OCI-LY3 (cell line): ENCODE measurements around the gene TIMMDC1.

Experiments used
- H2AFZ ChIP-seq: fragments of 200-600, 300-600 bp; shearing (Covaris generic); 2 replicates; pipeline ENCODE4 v1.6.0; 2014; ENCODE audit warnings: antibody characterized with exemption, low read depth, low read length
- H3K27ac ChIP-seq: fragments of 200-600, 300-600 bp; sonication (generic); 2 replicates; pipeline ENCODE4 v1.5.1; 2014; ENCODE audit warnings: mild to moderate bottlenecking, low read length, moderate library complexity, mixed read lengths
- H3K27me3 ChIP-seq: fragments of 200-600, 300-600 bp; sonication (generic); 2 replicates; pipeline ENCODE4 v1.6.1; 2014; ENCODE audit warnings: low read depth, low read length, mixed read lengths
- H3K36me3 ChIP-seq: fragments of 200-600, 300-600 bp; sonication (generic); replicated peaks from 2 replicates; pipeline ENCODE3; 2014; ENCODE audit warnings: low read depth, low read length, mixed read lengths
- H3K4me1 ChIP-seq: fragments of 300-600, 200-600 bp; sonication (generic); 2 replicates; pipeline ENCODE4 v1.6.1; 2014; ENCODE audit warnings: low read length, mixed read lengths
- H3K4me2 ChIP-seq: fragments of 200-600, 300-600 bp; sonication (generic); 2 replicates; pipeline ENCODE4 v1.6.1; 2014; ENCODE audit warnings: low read length, mixed read lengths
- H3K4me3 ChIP-seq: fragments of 300-600, 200-600 bp; sonication (generic); 2 replicates; pipeline ENCODE4 v1.5.1; 2014; ENCODE audit warnings: antibody characterized with exemption, mild to moderate bottlenecking, low read length, moderate library complexity
- H3K79me2 ChIP-seq: fragments of 300-600, 200-600 bp; shearing (Covaris generic); 2 replicates; pipeline ENCODE4 v1.6.1; 2014; ENCODE audit warnings: mild to moderate bottlenecking, low read length, mixed read lengths
- H3K9ac ChIP-seq: fragments of 300-600, 200-600 bp; shearing (Covaris generic); 2 replicates; pipeline ENCODE4 v1.6.0; 2014; ENCODE audit warnings: mild to moderate bottlenecking, low read length, moderate library complexity
- H3K9me3 ChIP-seq: fragments of 200-600, 300-600 bp; shearing (Covaris generic); 2 replicates; pipeline ENCODE4 v1.6.1; 2014; ENCODE audit warnings: low read length, mixed read lengths; ENCODE audit not compliant: insufficient read depth
- H4K20me1 ChIP-seq: fragments of 200-600, 300-600 bp; sonication (generic); 2 replicates; pipeline ENCODE4 v1.6.1; 2016; ENCODE audit warnings: low read length, mixed read lengths; ENCODE audit not compliant: insufficient read depth
- CTCF ChIP-seq: fragments of 200-600, 300-600 bp; sonication (generic); IDR thresholded peaks from 2 replicates; pipeline ENCODE4 v1.5.1; 2014; ENCODE audit warnings: antibody characterized with exemption, low read length, low read depth
- EZH2phosphoT487 ChIP-seq: fragments of 200-600 bp; shearing (Covaris generic); IDR thresholded peaks from 2 replicates; pipeline ENCODE4 v1.6.1; 2018; ENCODE audit warnings: antibody characterized with exemption, mixed run types, low read depth

TIMMDC1 gene

DNA sequence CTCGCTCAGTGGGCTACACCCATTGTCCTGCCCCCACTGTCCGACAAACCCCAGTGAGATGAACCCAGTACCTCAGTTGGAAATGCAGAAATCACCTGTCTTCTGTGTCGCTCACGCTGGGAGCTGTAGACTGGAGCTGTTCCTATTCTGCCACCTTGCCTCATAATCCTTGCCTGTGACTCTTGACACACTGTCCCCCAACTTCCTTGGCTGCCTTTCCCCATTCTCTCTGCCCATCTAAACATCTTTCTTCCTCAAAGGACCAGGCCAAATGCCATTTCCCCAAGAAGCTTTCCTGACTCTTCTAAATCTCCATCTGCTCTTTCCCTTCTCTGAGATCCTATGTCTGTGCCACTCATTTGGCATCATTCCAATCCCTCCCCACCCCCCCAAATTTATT, 70.8 kb downstream of the TIMMDC1 start:
- H3K27me3 ChIP-seq: no peaks in the 10 kb centered on the region
- H3K4me2 ChIP-seq: no peak overlapping the region
- no peaks in the 10 kb centered on the region for H3K9me3 ChIP-seq
- no peak for TF ChIP-seq CTCF
- no peak for TF ChIP-seq EZH2phosphoT487
- H3K36me3 ChIP-seq: no peaks in the 10 kb centered on the region
- no peak overlapping the region for H2AFZ ChIP-seq
- H3K4me3 ChIP-seq: no peak overlapping the region
- no peaks in the 10 kb centered on the region for H3K79me2 ChIP-seq
- H3K27ac ChIP-seq: no peak overlapping the region
- peaks cover 11% of the 10 kb centered on the region for H3K4me1 ChIP-seq
- H3K9ac ChIP-seq: no peak overlapping the region
- H4K20me1 ChIP-seq: no peaks in the 10 kb centered on the region

DNA sequence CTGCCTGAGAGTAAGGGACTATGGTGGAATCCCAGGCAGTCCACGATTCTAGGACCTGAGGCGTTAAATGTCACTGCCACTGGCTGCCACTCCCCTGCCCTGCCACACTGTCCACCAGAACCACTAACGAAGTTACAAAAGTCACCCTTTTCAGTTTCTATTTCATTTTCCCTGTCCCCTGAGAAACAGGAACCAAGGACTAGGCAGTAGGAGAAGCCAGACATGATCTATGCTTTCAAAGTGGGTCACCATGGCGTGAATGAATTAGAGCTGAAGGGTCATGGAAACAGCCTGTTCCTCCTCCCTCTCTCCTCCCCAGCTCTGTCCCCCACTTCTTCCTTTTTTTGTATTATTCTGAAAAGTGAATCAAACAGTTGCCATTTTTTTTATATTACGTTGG, 71.9 kb downstream of the TIMMDC1 start:
- Histone ChIP-seq H3K4me3 (no peak overlapping the region), H3K79me2 (no peaks in the 10 kb centered on the region), H2AFZ (no peak overlapping the region), H3K27me3 (no peaks in the 10 kb centered on the region), H3K9me3 (no peaks in the 10 kb centered on the region), H3K4me1 (peaks cover 11% of the 10 kb centered on the region), H3K36me3 (no peaks in the 10 kb centered on the region), H3K4me2 (peak overlapping the region; percentile 48), H4K20me1 (no peaks in the 10 kb centered on the region), H3K27ac (no peak overlapping the region; the same call in 1 of the 2 replicates), H3K9ac (no peak overlapping the region)
- no peak for TF ChIP-seq CTCF
- no peak for TF ChIP-seq EZH2phosphoT487

DNA sequence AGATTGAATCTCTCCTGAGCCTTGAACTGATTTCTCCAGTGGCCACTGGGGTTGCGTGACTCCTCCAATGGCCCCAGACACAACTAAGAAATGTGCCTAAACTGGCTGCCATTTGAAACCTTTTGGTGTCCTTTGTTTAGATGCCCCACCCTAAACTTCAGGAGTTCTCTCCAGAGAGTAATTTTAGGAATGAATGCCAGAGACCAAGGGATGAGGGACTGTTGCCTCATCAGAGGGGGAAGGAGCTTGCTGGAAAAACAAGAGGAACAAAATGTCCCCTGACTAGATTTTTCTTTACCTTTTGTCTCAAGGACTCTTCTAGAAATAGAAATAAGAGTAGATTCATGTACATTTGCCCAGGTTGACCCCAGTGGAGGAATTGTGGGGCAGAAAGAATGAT, 72.9 kb downstream of the TIMMDC1 start:
- Histone ChIP-seq H3K9ac (no peak overlapping the region), H3K4me2 (no peak overlapping the region), H3K4me1 (peaks cover 11% of the 10 kb centered on the region), H2AFZ (no peak overlapping the region), H3K27ac (no peak overlapping the region), H3K9me3 (no peaks in the 10 kb centered on the region), H3K4me3 (no peak overlapping the region), H4K20me1 (no peaks in the 10 kb centered on the region), H3K36me3 (no peaks in the 10 kb centered on the region), H3K27me3 (no peaks in the 10 kb centered on the region), H3K79me2 (no peaks in the 10 kb centered on the region)
- no peak for TF ChIP-seq CTCF
- TF ChIP-seq EZH2phosphoT487: no peak

DNA sequence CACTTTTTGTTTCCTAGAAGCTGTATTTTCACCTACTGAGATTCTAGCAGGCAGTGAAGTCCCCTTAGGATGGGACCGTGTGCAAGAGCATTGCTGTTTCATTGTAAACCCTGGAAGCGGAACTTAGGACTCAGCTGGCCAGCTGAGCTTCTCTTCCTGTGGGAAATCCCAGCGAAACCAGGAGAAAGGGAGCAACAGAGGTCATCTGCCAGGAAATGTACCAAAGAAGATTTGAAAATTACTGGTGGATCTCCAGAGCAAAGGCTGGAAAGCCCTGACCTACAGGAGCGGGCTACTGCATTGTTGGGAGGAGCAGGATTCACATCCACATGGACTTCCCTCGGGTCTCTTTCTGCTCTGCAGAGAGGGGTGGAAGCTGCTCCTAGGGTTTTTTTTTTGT, 73.3 kb downstream of the TIMMDC1 start:
- Histone ChIP-seq H3K36me3 (no peaks in the 10 kb centered on the region), H3K4me2 (no peak overlapping the region), H3K79me2 (no peaks in the 10 kb centered on the region), H4K20me1 (no peaks in the 10 kb centered on the region), H3K4me1 (peaks cover 11% of the 10 kb centered on the region), H2AFZ (no peak overlapping the region), H3K27ac (no peak overlapping the region), H3K9me3 (no peaks in the 10 kb centered on the region), H3K9ac (no peak overlapping the region), H3K27me3 (no peaks in the 10 kb centered on the region), H3K4me3 (no peak overlapping the region)
- TF ChIP-seq EZH2phosphoT487 (no peak), CTCF (no peak)
